ENCODE results near the gene TWIST2. TPM values are rescaled to one million over a fixed set of nuclear protein-coding genes. Genes with fewer than 3 reads are reported as not detected.

TWIST2 gene
- total and polyA plus RNA-seq, 9 donors: 14.2 to 104 (median 32.7) TPM

DNA sequence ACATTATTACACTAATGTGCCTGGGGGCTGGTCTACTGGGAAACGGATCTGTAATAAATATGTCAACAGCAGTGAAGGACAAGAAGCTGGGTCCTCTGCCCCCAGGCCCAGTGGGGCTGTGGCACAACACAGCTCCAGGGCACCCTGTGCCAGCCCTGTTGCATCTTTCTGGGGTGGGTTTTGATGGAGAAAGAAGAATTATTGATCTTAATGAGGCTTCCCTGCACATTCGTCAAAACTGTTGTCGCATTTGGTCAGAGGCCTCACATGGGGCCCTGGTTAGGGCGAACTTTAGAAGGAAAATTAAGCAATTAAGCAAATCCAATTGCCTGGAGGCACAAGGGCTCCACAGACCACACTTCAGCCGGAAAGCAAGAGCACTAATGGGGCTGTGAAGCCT lies 30.0 kb upstream of the TWIST2 start:
- Histone ChIP-seq H3K27me3 (no peaks in the 10 kb centered on the region), H3K36me3 (no peaks in the 10 kb centered on the region), H3K4me3 (no peak overlapping the region), H3K4me1 (ENCODE audit: insufficient read depth) (peaks cover 1% of the 10 kb centered on the region), H3K9me3 (no peaks in the 10 kb centered on the region), H3K27ac (no peak overlapping the region)
- TF ChIP-seq CTCF (IDR thresholded peaks at IDR 0.05) (no peak), POLR2A (IDR thresholded peaks at IDR 0.05) (no peak), EP300 (IDR thresholded peaks at IDR 0.05) (no peak)
- intact Hi-C loops (cut with DNase I): no loop called here
- 70 to 79% (median 71%) methylated on average over 5 of the region's 5 CpGs for WGBS, 3 donors
- DNase-seq: no peak

DNA sequence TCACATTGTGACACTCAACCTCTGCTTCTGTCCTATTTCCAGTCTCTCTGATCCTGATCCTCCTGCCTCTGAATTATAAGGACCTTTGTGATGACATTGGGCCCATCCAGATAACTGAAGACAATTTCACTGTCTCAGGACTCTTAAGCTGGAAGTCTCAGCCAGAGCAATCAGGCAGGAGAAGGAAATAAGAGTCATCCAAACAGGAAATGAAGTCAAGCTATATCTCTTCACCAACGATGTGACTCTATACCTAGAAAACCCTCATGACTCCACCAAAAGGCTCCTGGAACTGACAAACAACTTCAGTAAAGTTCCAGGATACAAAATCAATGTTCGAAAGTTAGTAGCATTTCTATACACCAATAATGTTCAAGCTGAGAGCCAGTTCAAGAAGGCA lies 29.3 kb upstream of the TWIST2 start:
- H3K4me3 ChIP-seq: no peak overlapping the region
- H3K9me3 ChIP-seq: no peaks in the 10 kb centered on the region
- intact Hi-C loops (cut with DNase I): no loop called here
- DNase-seq: no peak
- H3K27ac ChIP-seq: no peak overlapping the region
- 57 to 59% (median 58%) methylated on average over 2 of the region's 2 CpGs for WGBS, 3 donors
- no peak for TF ChIP-seq EP300 (IDR thresholded peaks at IDR 0.05)
- no peak for TF ChIP-seq CTCF (IDR thresholded peaks at IDR 0.05)
- TF ChIP-seq POLR2A (IDR thresholded peaks at IDR 0.05): no peak
- no peaks in the 10 kb centered on the region for H3K36me3 ChIP-seq
- H3K27me3 ChIP-seq: no peaks in the 10 kb centered on the region
- H3K4me1 ChIP-seq (ENCODE audit: insufficient read depth): peaks cover 1% of the 10 kb centered on the region

- TF ChIP-seq POLR2A (IDR thresholded peaks at IDR 0.05) (no peak), EP300 (IDR thresholded peaks at IDR 0.05) (no peak), CTCF (IDR thresholded peaks at IDR 0.05) (no peak)
These were observed 27.7 kb upstream of the TWIST2 start for GRCh38 chr2:238820197-238820596.

DNA sequence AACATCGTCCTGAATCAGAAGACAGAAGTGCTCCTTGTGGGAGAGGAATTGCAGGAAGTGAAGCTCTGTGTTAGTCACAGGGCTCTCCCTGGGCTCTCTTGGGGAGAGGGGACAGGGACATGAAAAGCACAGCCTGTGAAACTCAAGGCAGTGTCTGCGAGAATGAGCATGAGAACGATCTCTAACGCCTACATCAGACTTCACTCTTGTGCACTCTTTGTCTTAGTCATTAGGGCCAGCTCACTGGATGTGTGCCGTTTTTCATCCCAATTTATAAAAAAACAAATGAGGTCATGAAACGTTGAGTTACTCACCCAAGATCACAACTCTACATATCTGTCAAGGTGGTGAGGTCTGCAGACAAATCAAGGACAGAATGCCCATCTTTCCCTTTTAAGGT lies 27.0 kb upstream of the TWIST2 start:
- TF ChIP-seq POLR2A (IDR thresholded peaks at IDR 0.05): no peak
- no peak for TF ChIP-seq CTCF (IDR thresholded peaks at IDR 0.05)
- no peak for TF ChIP-seq EP300 (IDR thresholded peaks at IDR 0.05)
- Histone ChIP-seq H3K27me3 (no peaks in the 10 kb centered on the region), H3K36me3 (no peaks in the 10 kb centered on the region), H3K4me1 (ENCODE audit: insufficient read depth) (peaks cover 1% of the 10 kb centered on the region), H3K27ac (no peak overlapping the region), H3K9me3 (peaks cover 0 to 5% of the 10 kb centered on the region in 2 donors), H3K4me3 (no peak overlapping the region)
- WGBS, 3 donors: 21 to 28% (median 25%) methylated on average over 6 of the region's 6 CpGs
- no peak for DNase-seq
- intact Hi-C loops (cut with DNase I): no loop called here

More at GRCh38 chr2:238820197-238820596, 27.7 kb upstream of the TWIST2 start:
- DNase-seq: no peak
- intact Hi-C loops (cut with DNase I): no loop called here
- no peaks in the 10 kb centered on the region for H3K27me3 ChIP-seq
- no peak overlapping the region for H3K4me3 ChIP-seq
- peaks cover 0 to 5% of the 10 kb centered on the region in 2 donors for H3K9me3 ChIP-seq
- no peak overlapping the region for H3K27ac ChIP-seq
- WGBS, 3 donors: 82 to 100% (median 85%) methylated on average over 1 of the region's 1 CpG
- H3K4me1 ChIP-seq (ENCODE audit: insufficient read depth): peaks cover 1% of the 10 kb centered on the region
- no peaks in the 10 kb centered on the region for H3K36me3 ChIP-seq
